GM12878 (cell line): Measurements from ENCODE around the gene DPYSL4. TPM values are rescaled to one million over a fixed set of nuclear protein-coding genes. Genes with fewer than 3 reads are reported as not detected.

Source experiments
- ATAC-seq: fragments of 200-7000 bp; cut with Tn5 transposase; 3 replicates; pipeline ENCODE4 v1.9.1; 2020; ENCODE audit warnings: mild to moderate bottlenecking, moderate library complexity
- BruUV-seq: library from RNA; stranded (reverse); fragments of 400-500 nt; replicated peaks from 2 replicates; lab custom pipeline; 2021; lab: Mats Ljungman, UMichigan
- CTCF ChIA-PET: fragments of 300-600 bp; sonication (Branson Sonifier 250); formaldehyde crosslinking; extraction: SDS; loops from one replicate; lab custom pipeline; 2021; ENCODE audit warnings: inconsistent platforms; lab: Yijun Ruan, JAX
- POLR2A ChIA-PET: fragments of 350-600 bp; formaldehyde crosslinking; extraction: SDS; loops from one replicate; lab custom pipeline; 2021; ENCODE audit warnings: inconsistent platforms; lab: Charles Lee
- RAD21 ChIA-PET: fragments of 300-600 bp; sonication (Branson Sonifier 250); formaldehyde crosslinking; loops from one replicate; lab custom pipeline; 2023; ENCODE audit warnings: antibody characterized with exemption; ENCODE audit not compliant: unreplicated experiment; lab: Charles Lee
- SMC1A ChIA-PET: fragments of 300-600 bp; sonication (Branson Sonifier 250); formaldehyde crosslinking; loops from one replicate; lab custom pipeline; 2023; ENCODE audit not compliant: unreplicated experiment, uncharacterized antibody; lab: Charles Lee
- DNase-seq: peaks from one replicate; pipeline ENCODE4 v3.0.0-alpha.2; 2011; ENCODE audit warnings: low read depth, low spot score
- FAIRE-seq: peaks from 3 replicates; lab custom pipeline; 2011; peaks lifted over from hg19 to GRCh38; lab: Jason Lieb, UNC
- H2AFZ ChIP-seq: 2 replicates; pipeline ENCODE4 v1.6.0; 2011; ENCODE audit warnings: low read depth, low read length, control low read depth; ENCODE audit not compliant: control insufficient read depth
- H3K27ac ChIP-seq: 2 replicates; pipeline ENCODE4 v1.5.1; 2011; ENCODE audit warnings: control low read depth; ENCODE audit not compliant: control insufficient read depth, insufficient read depth
- H3K27me3 ChIP-seq, 2 experiments: replicated peaks in 1 of 2; 2 replicates each; pipeline versions ENCODE4 v1.6.0 to v1.6.1; 2011; ENCODE audit warnings: low read length in 1 of 2; ENCODE audit not compliant: control insufficient read depth in 2 of 2, insufficient read depth in 2 of 2
- H3K36me3 ChIP-seq, 2 experiments: 2 replicates each; pipeline ENCODE4 v1.5.1; 2011; ENCODE audit warnings: low read length in 1 of 2; ENCODE audit not compliant: control insufficient read depth in 2 of 2, insufficient read depth in 2 of 2
- H3K4me1 ChIP-seq: 2 replicates; pipeline ENCODE4 v1.6.1; 2011; ENCODE audit warnings: mild to moderate bottlenecking, low read length, moderate library complexity, mixed read lengths; ENCODE audit not compliant: control insufficient read depth, insufficient read depth
- H3K4me2 ChIP-seq: 2 replicates; pipeline ENCODE4 v1.6.0; 2011; ENCODE audit warnings: control low read depth; ENCODE audit not compliant: control insufficient read depth, insufficient read depth
- H3K4me3 ChIP-seq: fragments of 200-600 bp; sonication (generic); 2 replicates; pipeline ENCODE4 v1.5.1; 2016
- H3K79me2 ChIP-seq: 2 replicates; pipeline ENCODE4 v1.6.0; 2011; ENCODE audit warnings: low read length; ENCODE audit not compliant: control insufficient read depth, insufficient read depth
- H3K9ac ChIP-seq: 2 replicates; pipeline ENCODE4 v1.8.0; 2011; ENCODE audit warnings: low read length, control low read depth, mixed read lengths; ENCODE audit not compliant: control insufficient read depth, insufficient read depth
- H3K9me3 ChIP-seq: replicated peaks from 3 replicates; pipeline ENCODE4 v1.5.1; 2011; ENCODE audit warnings: mild to moderate bottlenecking, low read length; ENCODE audit not compliant: control insufficient read depth, insufficient read depth
- H4K20me1 ChIP-seq: 2 replicates; pipeline ENCODE4 v1.6.0; 2011; ENCODE audit not compliant: control insufficient read depth, insufficient read depth
- ASH2L ChIP-seq: fragments of 300-600, 200-600 bp; sonication (generic); IDR thresholded peaks from 2 replicates; pipeline ENCODE4 v1.6.1; 2017; ENCODE audit warnings: low read depth, mild to moderate bottlenecking, borderline replicate concordance
- BMI1 ChIP-seq: fragments of 450-650 bp; IDR thresholded peaks from 2 replicates; pipeline ENCODE4 v1.6.1; 2016; ENCODE audit warnings: mild to moderate bottlenecking, moderate library complexity, borderline replicate concordance
- CBX5 ChIP-seq: sonication (generic); IDR thresholded peaks from 2 replicates; pipeline ENCODE4 v1.6.1; 2016; ENCODE audit warnings: low read depth, moderate library complexity, mild to moderate bottlenecking, inconsistent platforms
- CHD1 ChIP-seq: IDR thresholded peaks from 2 replicates; pipeline ENCODE4 v1.6.1; 2012; ENCODE audit warnings: low read depth, low read length, improper control_type of control experiment
- CHD2 ChIP-seq: IDR thresholded peaks from 2 replicates; pipeline ENCODE4 v1.6.1; 2011; ENCODE audit warnings: low read depth, low read length, improper control_type of control experiment, borderline replicate concordance
- EZH2 ChIP-seq: IDR thresholded peaks from 2 replicates; pipeline ENCODE4 v1.6.1; 2012; ENCODE audit warnings: low read depth, mild to moderate bottlenecking, control low read depth, inconsistent platforms, low read length, borderline replicate concordance; ENCODE audit not compliant: control insufficient read depth
- FOXM1 ChIP-seq: IDR thresholded peaks from 2 replicates; pipeline ENCODE4 v1.6.1; 2012; ENCODE audit warnings: low read depth, mild to moderate bottlenecking, inconsistent platforms, low read length, moderate library complexity
- HCFC1 ChIP-seq: fragments of 150-350 bp; IDR thresholded peaks from 2 replicates; pipeline ENCODE4 v1.6.1; 2014; ENCODE audit warnings: low read length
- MYB ChIP-seq: fragments of 150-350 bp; IDR thresholded peaks from 2 replicates; pipeline ENCODE4 v1.6.1; 2014; ENCODE audit warnings: mild to moderate bottlenecking, low read depth, low read length, borderline replicate concordance
- MYC ChIP-seq: IDR thresholded peaks from 2 replicates; pipeline ENCODE4 v1.6.1; 2011; ENCODE audit warnings: mild to moderate bottlenecking, low read length, moderate library complexity, inconsistent platforms; ENCODE audit not compliant: insufficient read depth, insufficient replicate concordance, insufficient read length, severe bottlenecking
- NKRF ChIP-seq: fragments of 450-650 bp; conservative IDR thresholded peaks from 2 replicates; pipeline ENCODE4 v1.6.1; 2017; ENCODE audit warnings: mild to moderate bottlenecking, moderate library complexity
- SMARCA5 ChIP-seq: fragments of 450-650 bp; IDR thresholded peaks from 2 replicates; pipeline ENCODE4 v1.6.1; 2017; ENCODE audit warnings: mild to moderate bottlenecking
- SREBF2 ChIP-seq: IDR thresholded peaks from 2 replicates; pipeline ENCODE4 v1.6.1; 2012; ENCODE audit warnings: mild to moderate bottlenecking, low read length
- TBL1XR1 ChIP-seq: IDR thresholded peaks from 2 replicates; pipeline ENCODE4 v1.6.1; 2012; ENCODE audit warnings: low read depth, low read length, improper control_type of control experiment
- TCF12 ChIP-seq: IDR thresholded peaks from 2 replicates; pipeline ENCODE4 v1.6.1; 2011; ENCODE audit warnings: low read depth, mild to moderate bottlenecking, low read length
- USF1 ChIP-seq: IDR thresholded peaks from 2 replicates; pipeline ENCODE4 v1.6.1; 2011; ENCODE audit warnings: borderline replicate concordance, low read depth, mild to moderate bottlenecking, moderate library complexity, mixed read lengths, low read length; ENCODE audit not compliant: insufficient read depth; ENCODE audit errors: extremely low read length
- WGBS: methylation state at CpG from one replicate; pipeline ENCODE4 v1.1.6; 2016; ENCODE audit warnings: low lambda C conversion rate; ENCODE audit not compliant: insufficient replicate concordance, insufficient coverage; ENCODE audit errors: missing lambda C conversion rate; 5-methylcytosine and 5-hydroxymethylcytosine counted together
- in situ Hi-C: fragments of 300-500 bp; cut with MboI; formaldehyde crosslinking; loops from 9 replicates; pipeline ENCODE4 v1.14.3; 2018; ENCODE audit warnings: mixed read lengths
- intact Hi-C: fragments of 100-400 bp; cut with micrococcal nuclease; formaldehyde crosslinking; loops from one replicate; pipeline ENCODE4 v1.14.2; 2022; ENCODE audit not compliant: unreplicated experiment
- polyA plus RNA-seq, 11 experiments: library from polyadenylated mRNA; depleted of rRNA in 4 of 11; unstranded in 6 of 11; stranded (reverse) in 5 of 11; fragments of >200 nt; fragmentation: Nextera tagmentation in 4 of 11; fragmentation: Illumina TruSeq in 1 of 11; extraction: Ambion mirVana in 4 of 11; extraction: Trizol in 1 of 11; gene quantifications; 1 replicate in 1 of 11; 2 replicates in 10 of 11; pipeline versions ENCODE4 v1.2.1 to v1.2.3, GENCODE V29; 2011 to 2016; ENCODE audit warnings: inconsistent platforms in 2 of 11, missing spikeins in 2 of 11, low read depth in 1 of 11
- total RNA-seq, 4 experiments: library from RNA; depleted of rRNA in 3 of 4; stranded (reverse); fragments of >200 nt in 3 of 4; fragmentation: Illumina TruSeq in 1 of 4; extraction: Trizol in 1 of 4; gene quantifications; 2 replicates each; pipeline versions ENCODE4 v1.2.1 to v1.2.3, GENCODE V29; 2013 to 2021
- TF ChIP-seq, protein P1 (sequence below), 3 experiments: IDR thresholded peaks in 2 of 3; conservative IDR thresholded peaks in 1 of 3; 2 replicates each; pipeline ENCODE4 v1.5.1; 2011; ENCODE audit warnings: low read depth in 3 of 3, low read length in 3 of 3, mild to moderate bottlenecking in 3 of 3, control low read depth in 2 of 3, moderate library complexity in 2 of 3, inconsistent platforms in 1 of 3, mixed read lengths in 1 of 3; ENCODE audit not compliant: control insufficient read depth in 2 of 3, insufficient read depth in 1 of 3; ENCODE audit errors: extremely low read depth in 1 of 3

DPYSL4 gene
- total and polyA plus RNA-seq, 10 of the 15 experiments (the other 5 are each of a cell fraction or from before 2014, with no cell fraction given): 0.10 to 0.21 TPM; not detected in 8

GRCh38 chr10:132173185-132173584, 13.6 kb upstream of the DPYSL4 start (continued):
- TF ChIP-seq, protein P1, sequence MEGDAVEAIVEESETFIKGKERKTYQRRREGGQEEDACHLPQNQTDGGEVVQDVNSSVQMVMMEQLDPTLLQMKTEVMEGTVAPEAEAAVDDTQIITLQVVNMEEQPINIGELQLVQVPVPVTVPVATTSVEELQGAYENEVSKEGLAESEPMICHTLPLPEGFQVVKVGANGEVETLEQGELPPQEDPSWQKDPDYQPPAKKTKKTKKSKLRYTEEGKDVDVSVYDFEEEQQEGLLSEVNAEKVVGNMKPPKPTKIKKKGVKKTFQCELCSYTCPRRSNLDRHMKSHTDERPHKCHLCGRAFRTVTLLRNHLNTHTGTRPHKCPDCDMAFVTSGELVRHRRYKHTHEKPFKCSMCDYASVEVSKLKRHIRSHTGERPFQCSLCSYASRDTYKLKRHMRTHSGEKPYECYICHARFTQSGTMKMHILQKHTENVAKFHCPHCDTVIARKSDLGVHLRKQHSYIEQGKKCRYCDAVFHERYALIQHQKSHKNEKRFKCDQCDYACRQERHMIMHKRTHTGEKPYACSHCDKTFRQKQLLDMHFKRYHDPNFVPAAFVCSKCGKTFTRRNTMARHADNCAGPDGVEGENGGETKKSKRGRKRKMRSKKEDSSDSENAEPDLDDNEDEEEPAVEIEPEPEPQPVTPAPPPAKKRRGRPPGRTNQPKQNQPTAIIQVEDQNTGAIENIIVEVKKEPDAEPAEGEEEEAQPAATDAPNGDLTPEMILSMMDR (IDR thresholded peaks at IDR 0.05 in 2 of 3, conservative IDR thresholded peaks at IDR 0.05 in 1 of 3; ENCODE audit: control insufficient read depth in 2 of 3, extremely low read depth in 1 of 3, insufficient read depth in 1 of 3, low read depth in 3 of 3, low read length in 3 of 3): no peak
- no peak for TF ChIP-seq MYB
- TF ChIP-seq HCFC1: no peak
- TF ChIP-seq NKRF: no peak
- TF ChIP-seq SMARCA5: no peak
- no peak for TF ChIP-seq MYC

DNA sequence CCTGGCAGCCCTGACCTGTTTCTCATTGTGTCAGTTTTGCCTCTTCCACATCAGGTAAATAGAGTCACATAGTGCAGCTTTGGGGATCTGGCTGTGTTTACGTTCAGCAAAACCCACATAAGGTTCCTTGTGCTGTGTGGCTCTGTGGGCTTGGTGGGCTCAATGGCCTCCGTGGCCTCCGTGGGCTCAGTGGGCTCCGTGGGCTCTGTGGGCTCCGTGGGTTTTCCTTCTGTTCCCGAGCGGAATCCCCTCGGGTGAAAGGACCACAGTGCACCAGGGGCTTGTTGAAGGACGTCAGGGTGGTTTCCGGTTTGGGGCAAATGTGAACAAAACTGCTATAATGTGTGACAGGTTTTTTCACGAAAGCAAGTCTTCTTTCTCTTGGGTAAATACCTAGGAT, 12.5 kb upstream of the DPYSL4 start:
- Histone ChIP-seq H3K27me3 (no peaks in the 10 kb centered on the region), H3K36me3 (no peaks in the 10 kb centered on the region), H3K4me1 (no peaks in the 10 kb centered on the region), H3K27ac (no peak overlapping the region), H2AFZ (no peak overlapping the region), H3K4me3 (no peak overlapping the region), H3K79me2 (no peaks in the 10 kb centered on the region), H3K9me3 (no peaks in the 10 kb centered on the region; the same call in 2 of the 3 replicates), H4K20me1 (no peaks in the 10 kb centered on the region), H3K9ac (no peak overlapping the region), H3K4me2 (no peak overlapping the region)
- BruUV-seq: no TSS peak
- intact Hi-C loops: no loop called here
- ChIA-PET RAD21 (no interaction called here), SMC1A (no interaction called here), CTCF (no interaction called here), POLR2A (no interaction called here)
- in situ Hi-C loops: no loop called here
- FAIRE-seq (no peak), DNase-seq (no peak), ATAC-seq (no peak)
- 21% methylated on average over 11 of the region's 11 CpGs for WGBS
- TF ChIP-seq FOXM1 (no peak), EZH2 (no peak), BMI1 (no peak), SREBF2 (no peak), CHD2 (no peak), TCF12 (no peak), TBL1XR1 (no peak), USF1 (no peak), CHD1 (no peak), SMARCA5 (no peak), CBX5 (no peak), ASH2L (no peak)
